ENCODE measurements around the gene NOS1AP. TPM values are rescaled to one million over a fixed set of nuclear protein-coding genes. Genes with fewer than 3 reads are reported as not detected.

NOS1AP gene
- total RNA-seq, 4 donors from 2014 or later = 0.99 to 9.0 (median 4.0) TPM

GRCh38 chr1:162265983-162266382 is 196.5 kb downstream of the NOS1AP start:
- H3K4me1 ChIP-seq = no peaks in the 10 kb centered on the region
- no peaks in the 10 kb centered on the region for H3K36me3 ChIP-seq
- 97% methylated on average over 4 of the region's 4 CpGs for WGBS
- H3K27ac ChIP-seq (replicated peaks in 1 of 4) = no peak overlapping the region
- no peak for DNase-seq (ENCODE audit: extremely low spot score)
- no peaks in the 10 kb centered on the region for H3K9me3 ChIP-seq
- TF ChIP-seq POLR2A (IDR thresholded peaks at IDR 0.05; ENCODE audit: low read depth) (no peak), POLR2AphosphoS5 (IDR thresholded peaks at IDR 0.05) (no peak), CTCF (IDR thresholded peaks at IDR 0.05) (no peak)
- H3K27me3 ChIP-seq = no peaks in the 10 kb centered on the region
- intact Hi-C loops (cut with DNase I) = no loop called here
- no peak overlapping the region for H3K4me3 ChIP-seq

- intact Hi-C loops (cut with DNase I) = no loop called here
- no peak for DNase-seq (ENCODE audit: extremely low spot score)
- WGBS = 91% methylated on average over 6 of the region's 6 CpGs
- Histone ChIP-seq H3K27ac (replicated peaks in 1 of 4) (no peak overlapping the region), H3K9me3 (no peaks in the 10 kb centered on the region), H3K4me1 (no peaks in the 10 kb centered on the region), H3K36me3 (no peaks in the 10 kb centered on the region), H3K4me3 (no peak overlapping the region), H3K27me3 (no peaks in the 10 kb centered on the region)
- no peak for TF ChIP-seq EP300 (IDR thresholded peaks at IDR 0.05)
- no peak for TF ChIP-seq POLR2AphosphoS5 (IDR thresholded peaks at IDR 0.05)
- no peak for TF ChIP-seq POLR2A (IDR thresholded peaks at IDR 0.05; ENCODE audit: low read depth)
- no peak for TF ChIP-seq CTCF (IDR thresholded peaks at IDR 0.05)
Observed at GRCh38 chr1:162270016-162270770, 200.7 kb downstream of the NOS1AP start.

GRCh38 chr1:162271972-162272371 is 202.5 kb downstream of the NOS1AP start:
- Histone ChIP-seq H3K4me1 (no peaks in the 10 kb centered on the region), H3K4me3 (no peak overlapping the region), H3K36me3 (no peaks in the 10 kb centered on the region), H3K9me3 (no peaks in the 10 kb centered on the region), H3K27ac (replicated peaks in 1 of 4) (no peak overlapping the region), H3K27me3 (no peaks in the 10 kb centered on the region)
- TF ChIP-seq POLR2A (IDR thresholded peaks at IDR 0.05; ENCODE audit: low read depth) (no peak), POLR2AphosphoS5 (IDR thresholded peaks at IDR 0.05) (no peak), EP300 (IDR thresholded peaks at IDR 0.05) (no peak), CTCF (IDR thresholded peaks at IDR 0.05) (no peak)
- DNase-seq (ENCODE audit: extremely low spot score) = no peak
- intact Hi-C loops (cut with DNase I) = no loop called here
- WGBS = 91% methylated on average over 3 of the region's 3 CpGs

- no peak for DNase-seq (ENCODE audit: extremely low spot score)
- no peaks in the 10 kb centered on the region for H3K4me1 ChIP-seq
- TF ChIP-seq EP300 (IDR thresholded peaks at IDR 0.05) (no peak), POLR2A (IDR thresholded peaks at IDR 0.05; ENCODE audit: low read depth) (no peak), CTCF (IDR thresholded peaks at IDR 0.05) (no peak), POLR2AphosphoS5 (IDR thresholded peaks at IDR 0.05) (no peak)
- no peak overlapping the region for H3K27ac ChIP-seq (replicated peaks in 1 of 4)
- no peak overlapping the region for H3K4me3 ChIP-seq
- 92% methylated on average over 5 of the region's 5 CpGs for WGBS
- H3K9me3 ChIP-seq = no peaks in the 10 kb centered on the region
- intact Hi-C loops (cut with DNase I) = no loop called here
- H3K36me3 ChIP-seq = no peaks in the 10 kb centered on the region
- H3K27me3 ChIP-seq = no peaks in the 10 kb centered on the region
Observed at GRCh38 chr1:162272419-162272818, 202.9 kb downstream of the NOS1AP start.

Data from esophagus muscularis mucosa (tissue), 4 donors.